DND-41 (cell line): ENCODE data around the gene RHBDD1.
"Not testable (repeated sequence)": the region's sequence is repeated elsewhere in the genome, so short reads cannot be mapped to it uniquely, and the experiment has no call there.

ENCODE experiments used
- ATAC-seq: fragments of 200-7000 bp; cut with Tn5 transposase; 3 replicates; pipeline ENCODE4 v1.9.1; 2021; ENCODE audit warnings: low read depth; ENCODE audit not compliant: insufficient read depth
- DNase-seq: peaks from one replicate; pipeline ENCODE4 v3.0.0-alpha.2; 2020
- H2AFZ ChIP-seq: 2 replicates; pipeline ENCODE4 v1.6.0; 2012; ENCODE audit warnings: low read depth, low read length
- H3K27ac ChIP-seq: 2 replicates; pipeline ENCODE4 v1.5.1; 2012; ENCODE audit warnings: low read length, inconsistent platforms
- H3K27me3 ChIP-seq: fragments of 200-600 bp; sonication (generic); 2 replicates; pipeline ENCODE4 v1.6.0; 2012; ENCODE audit warnings: low read length, mild to moderate bottlenecking, inconsistent platforms; ENCODE audit not compliant: insufficient read depth, poor library complexity
- H3K36me3 ChIP-seq: 2 replicates; pipeline ENCODE4 v1.5.1; 2012; ENCODE audit warnings: low read length, inconsistent platforms; ENCODE audit not compliant: insufficient read depth
- H3K4me1 ChIP-seq: 2 replicates; pipeline ENCODE4 v1.5.1; 2012; ENCODE audit warnings: mild to moderate bottlenecking, low read length; ENCODE audit not compliant: insufficient read depth
- H3K4me2 ChIP-seq: 2 replicates; pipeline ENCODE4 v1.6.0; 2012; ENCODE audit warnings: mild to moderate bottlenecking, moderate library complexity, low read length, inconsistent platforms; ENCODE audit not compliant: insufficient read depth
- H3K4me3 ChIP-seq, 2 experiments: fragments of 200-600 bp in 1 of 2; shearing (Covaris generic) in 1 of 2; 2 replicates each; pipeline ENCODE4 v1.5.1; 2012 to 2016; ENCODE audit warnings: inconsistent platforms in 2 of 2, low read length in 2 of 2, mild to moderate bottlenecking in 2 of 2, low read depth in 1 of 2, moderate library complexity in 1 of 2
- H3K79me2 ChIP-seq: 2 replicates; pipeline ENCODE4 v1.6.0; 2012; ENCODE audit warnings: low read length, inconsistent platforms; ENCODE audit not compliant: insufficient read depth
- H3K9ac ChIP-seq: 2 replicates; pipeline ENCODE4 v1.6.0; 2012; ENCODE audit warnings: low read depth, mild to moderate bottlenecking, inconsistent platforms, low read length, moderate library complexity
- H3K9me3 ChIP-seq: 2 replicates; pipeline ENCODE4 v1.5.1; 2012; ENCODE audit warnings: low read length, moderate library complexity, mild to moderate bottlenecking, inconsistent platforms; ENCODE audit not compliant: insufficient read depth, severe bottlenecking
- H4K20me1 ChIP-seq: 2 replicates; pipeline ENCODE4 v1.6.0; 2012; ENCODE audit warnings: low read length; ENCODE audit not compliant: insufficient read depth
- CTCF ChIP-seq: IDR thresholded peaks from 2 replicates; pipeline ENCODE4 v1.5.1; 2012; ENCODE audit warnings: borderline replicate concordance, low read length, moderate library complexity, mild to moderate bottlenecking; ENCODE audit not compliant: poor library complexity, severe bottlenecking; ENCODE audit errors: extremely low read depth
- EZH2 ChIP-seq: IDR thresholded peaks from 3 replicates; pipeline ENCODE4 v1.6.1; 2012; ENCODE audit warnings: borderline replicate concordance, low read depth, mild to moderate bottlenecking, moderate library complexity, low read length, inconsistent platforms; ENCODE audit not compliant: severe bottlenecking

RHBDD1 gene

DNA sequence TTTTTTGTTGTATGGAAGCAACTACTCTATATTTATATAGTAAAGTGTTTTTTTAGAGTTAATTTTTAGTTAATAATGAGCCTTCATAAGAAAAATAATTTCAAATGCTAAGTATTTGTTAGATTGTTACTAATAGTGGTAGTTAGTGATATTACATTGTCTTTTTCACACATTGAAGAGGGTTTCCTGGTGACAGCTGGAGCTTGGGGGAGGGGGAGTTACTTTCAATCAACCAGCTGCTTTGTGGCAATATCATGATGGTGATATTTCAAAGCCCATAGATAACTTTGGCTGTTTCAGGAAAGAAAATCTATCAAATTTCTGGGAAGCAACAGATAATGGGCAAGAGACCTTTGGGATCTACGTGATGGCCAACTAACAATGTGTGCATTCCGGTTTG is 4.1 kb downstream of the RHBDD1 start:
- peak; percentile 44 for DNase-seq
- no peaks in the 10 kb centered on the region for H3K9me3 ChIP-seq

GRCh38 chr2:226843001-226843400 is 7.1 kb downstream of the RHBDD1 start:
- not testable (repeated sequence) for H3K27ac ChIP-seq, DNase-seq, H2AFZ ChIP-seq, H3K4me2 ChIP-seq, H3K9me3 ChIP-seq, H3K27me3 ChIP-seq, H3K4me3 ChIP-seq, H3K9ac ChIP-seq, ATAC-seq, H4K20me1 ChIP-seq, H3K36me3 ChIP-seq
- H3K79me2 ChIP-seq: peaks cover 60% of the 10 kb centered on the region
- H3K4me1 ChIP-seq: peaks cover 27% of the 10 kb centered on the region

More for the DNA sequence above, 4.1 kb downstream of the RHBDD1 start:
- no peak for ATAC-seq
- no peak overlapping the region for H3K9ac ChIP-seq
- peak overlapping the region; percentile 92 for H3K4me2 ChIP-seq
- TF ChIP-seq CTCF (no peak), EZH2 (no peak)
- H3K4me1 ChIP-seq: peaks cover 48% of the 10 kb centered on the region
- peaks cover 3% of the 10 kb centered on the region; the same call in 1 of the 2 replicates for H3K36me3 ChIP-seq
- no peak overlapping the region; the same call in 1 of the 2 replicates for H3K27ac ChIP-seq
- no peaks in the 10 kb centered on the region for H4K20me1 ChIP-seq
- no peak overlapping the region for H3K4me3 ChIP-seq
- H3K79me2 ChIP-seq: peaks cover 70% of the 10 kb centered on the region
- H3K27me3 ChIP-seq: no peaks in the 10 kb centered on the region
- H2AFZ ChIP-seq: no peak overlapping the region

DNA sequence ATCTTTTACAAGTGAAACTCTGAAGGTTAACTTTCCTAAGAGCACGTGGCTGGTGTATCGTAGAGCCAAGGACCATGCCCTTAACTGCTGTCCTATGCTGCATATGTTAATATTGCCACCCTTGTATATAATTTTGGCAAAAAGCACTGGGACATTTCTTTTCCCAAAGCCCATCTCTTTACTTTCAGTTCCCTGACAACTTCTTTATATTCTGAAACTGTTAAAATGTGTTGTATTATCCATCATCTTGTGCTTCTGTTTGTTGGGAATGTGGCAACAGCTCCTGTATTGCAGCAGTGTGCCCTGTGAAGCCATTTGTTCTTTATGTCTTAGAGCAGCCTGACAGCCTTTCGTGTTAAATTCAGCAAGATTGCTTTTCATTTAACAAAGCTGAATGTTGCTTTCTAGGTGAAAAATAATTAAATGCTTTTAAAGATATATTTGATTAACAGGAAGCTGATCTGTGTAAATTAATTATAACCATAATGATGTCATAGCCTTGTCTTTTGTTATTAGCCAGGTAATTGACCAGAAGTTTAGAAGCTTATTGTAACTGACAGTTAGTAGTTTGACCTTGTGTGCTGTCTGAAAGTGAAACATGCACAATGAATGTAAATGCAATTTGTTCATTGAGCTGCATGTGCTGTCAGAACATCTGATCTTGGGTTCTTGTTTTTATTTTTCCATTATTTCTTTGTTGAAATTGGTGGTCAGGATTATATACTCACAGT is 9.7 kb downstream of the RHBDD1 start:
- H2AFZ ChIP-seq: no peak overlapping the region
- DNase-seq: no peak
- no peak overlapping the region for H3K4me3 ChIP-seq

More for the DNA sequence above, 9.7 kb downstream of the RHBDD1 start:
- TF ChIP-seq EZH2 (no peak), CTCF (no peak)
- Histone ChIP-seq H3K79me2 (peaks cover 36% of the 10 kb centered on the region), H4K20me1 (no peaks in the 10 kb centered on the region), H3K36me3 (peaks cover 4% of the 10 kb centered on the region; the same call in 1 of the 2 replicates), H3K27ac (no peak overlapping the region), H3K4me2 (no peak overlapping the region), H3K9me3 (no peaks in the 10 kb centered on the region), H3K4me1 (peaks cover 1% of the 10 kb centered on the region; the same call in 1 of the 2 replicates), H3K27me3 (no peaks in the 10 kb centered on the region), H3K9ac (no peak overlapping the region)
- no peak for ATAC-seq
